SK-N-SH treated with all-trans-retinoic acid at 6 μM for 48 hours (cell line): ENCODE results near the gene SEPTIN7.

Experiments used
- ATAC-seq: fragments of 200-7000 bp; cut with Tn5 transposase; 3 replicates; pipeline ENCODE4 v1.9.1; 2020; ENCODE audit warnings: mild to moderate bottlenecking, moderate library complexity
- BACH2 ChIP-seq: fragments of 250-450 bp; sonication (Bioruptor Pico); IDR thresholded peaks from 2 replicates; pipeline ENCODE4 v1.9.0; 2021; ENCODE audit warnings: mild to moderate bottlenecking, borderline replicate concordance
- CREB5 ChIP-seq: fragments of 250-450 bp; sonication (Bioruptor Pico); IDR thresholded peaks from 2 replicates; pipeline ENCODE4 v1.5.1; 2020; ENCODE audit warnings: low read depth, mild to moderate bottlenecking, moderate library complexity
- CSRNP3 ChIP-seq: fragments of 250-450 bp; sonication (Bioruptor Pico); IDR thresholded peaks from 2 replicates; pipeline ENCODE4 v1.5.1; 2021; ENCODE audit warnings: mild to moderate bottlenecking, moderate library complexity
- ESRRG ChIP-seq: fragments of 250-450 bp; sonication (Bioruptor Pico); IDR thresholded peaks from 2 replicates; pipeline ENCODE4 v1.6.1; 2021; ENCODE audit warnings: mild to moderate bottlenecking
- GLIS3 ChIP-seq: fragments of 250-450 bp; sonication (Bioruptor Pico); IDR thresholded peaks from 2 replicates; pipeline ENCODE4 v1.5.0; 2020; ENCODE audit warnings: mild to moderate bottlenecking, moderate library complexity
- ISL1 ChIP-seq: fragments of 250-450 bp; sonication (Bioruptor Pico); IDR thresholded peaks from 2 replicates; pipeline ENCODE4 v2.1.2; 2022; ENCODE audit warnings: mild to moderate bottlenecking, moderate library complexity
- OSR1 ChIP-seq: fragments of 250-450 bp; sonication (Bioruptor Pico); IDR thresholded peaks from 2 replicates; pipeline ENCODE4 v1.8.0; 2022; ENCODE audit warnings: moderate library complexity, mild to moderate bottlenecking, inconsistent platforms
- PATZ1 ChIP-seq: fragments of 250-450 bp; sonication (Bioruptor Pico); IDR thresholded peaks from 2 replicates; pipeline ENCODE4 v1.8.0; 2020; ENCODE audit warnings: mild to moderate bottlenecking, moderate library complexity, borderline replicate concordance
- POU6F1 ChIP-seq: fragments of 250-450 bp; sonication (Bioruptor Pico); IDR thresholded peaks from 2 replicates; pipeline ENCODE4 v1.8.0; 2021; ENCODE audit warnings: low read depth, mild to moderate bottlenecking, moderate library complexity, borderline replicate concordance
- PPARA ChIP-seq: fragments of 250-450 bp; sonication (Bioruptor Pico); IDR thresholded peaks from 2 replicates; pipeline ENCODE4 v1.5.0; 2020; ENCODE audit warnings: mild to moderate bottlenecking, borderline replicate concordance
- RARB ChIP-seq: fragments of 250-450 bp; sonication (Bioruptor Pico); IDR thresholded peaks from 2 replicates; pipeline ENCODE4 v1.8.0; 2021; ENCODE audit warnings: mild to moderate bottlenecking, moderate library complexity
- SNAI2 ChIP-seq: fragments of 250-450 bp; sonication (Bioruptor Pico); IDR thresholded peaks from 2 replicates; pipeline ENCODE4 v1.5.0; 2020; ENCODE audit warnings: mild to moderate bottlenecking, moderate library complexity
- TCF4 ChIP-seq: fragments of 250-450 bp; sonication (Bioruptor Pico); IDR thresholded peaks from 2 replicates; pipeline ENCODE4 v1.8.0; 2021; ENCODE audit warnings: mild to moderate bottlenecking, moderate library complexity, borderline replicate concordance
- TOX ChIP-seq: fragments of 250-450 bp; sonication (Bioruptor Pico); IDR thresholded peaks from 2 replicates; pipeline ENCODE4 v1.8.0; 2021; ENCODE audit warnings: mild to moderate bottlenecking, moderate library complexity, borderline replicate concordance
- ZC3H10 ChIP-seq: fragments of 250-450 bp; sonication (Bioruptor Pico); IDR thresholded peaks from 2 replicates; pipeline ENCODE4 v1.5.1; 2021; ENCODE audit warnings: mild to moderate bottlenecking, moderate library complexity
- ZFP3 ChIP-seq: fragments of 250-450 bp; sonication (Bioruptor Pico); IDR thresholded peaks from 2 replicates; pipeline ENCODE4 v1.5.0; 2020; ENCODE audit warnings: mild to moderate bottlenecking, moderate library complexity
- ZFP30 ChIP-seq: fragments of 450-650 bp; formaldehyde crosslinking; IDR thresholded peaks from 2 replicates; pipeline ENCODE4 v1.5.0; 2022; ENCODE audit warnings: mild to moderate bottlenecking, moderate library complexity
- ZNF565 ChIP-seq: fragments of 450-650 bp; formaldehyde crosslinking; conservative IDR thresholded peaks from 2 replicates; pipeline ENCODE4 v1.5.0; 2020; ENCODE audit warnings: low read depth, mild to moderate bottlenecking, moderate library complexity
- ZNF70 ChIP-seq: fragments of 450-650 bp; formaldehyde crosslinking; IDR thresholded peaks from 2 replicates; pipeline ENCODE4 v1.5.0; 2020; ENCODE audit warnings: mild to moderate bottlenecking, moderate library complexity
- ZNF8 ChIP-seq: fragments of 450-650 bp; formaldehyde crosslinking; IDR thresholded peaks from 2 replicates; pipeline ENCODE4 v1.5.0; 2020; ENCODE audit warnings: mild to moderate bottlenecking, moderate library complexity

Gene SEPTIN7

GRCh38 chr7:35784332-35784731 is 16.5 kb upstream of the SEPTIN7 start (continued):
- TF ChIP-seq POU6F1 (CRISPR knock-in tag), result no peak

GRCh38 chr7:35785250-35785649 is 15.6 kb upstream of the SEPTIN7 start:
- no peak for TF ChIP-seq ZC3H10 (CRISPR knock-in tag)
- no peak for TF ChIP-seq PPARA (CRISPR knock-in tag)
- TF ChIP-seq CSRNP3 (CRISPR knock-in tag), result no peak
- no peak for ATAC-seq

GRCh38 chr7:35787925-35788324 is 12.9 kb upstream of the SEPTIN7 start:
- no peak for TF ChIP-seq ZNF8 (CRISPR knock-in tag)
- TF ChIP-seq RARB (CRISPR knock-in tag), result no peak
- TF ChIP-seq ZNF70 (CRISPR knock-in tag), result no peak
- no peak for TF ChIP-seq ZNF565
- no peak for TF ChIP-seq TCF4 (CRISPR knock-in tag)
- TF ChIP-seq, all 23 proteins: peak for 0
- ATAC-seq, result no peak

- no peak for TF ChIP-seq ZNF565
- TF ChIP-seq ZC3H10 (CRISPR knock-in tag), result no peak
- no peak for TF ChIP-seq TOX (CRISPR knock-in tag)
- TF ChIP-seq BACH2 (CRISPR knock-in tag), result no peak
- ATAC-seq, result peak; percentile 30; the same call in 2 of the 3 replicates
Measured at GRCh38 chr7:35792472-35792871, 8.4 kb upstream of the SEPTIN7 start.

GRCh38 chr7:35792873-35793489 is 7.9 kb upstream of the SEPTIN7 start:
- TF ChIP-seq ZFP3 (CRISPR knock-in tag) (peak; percentile 53; the same call in 1 of the 2 replicates), SNAI2 (0 out of 2 replicates have a peak, but pooled peaks have one; percentile 34), ESRRG (CRISPR knock-in tag) (no peak), ISL1 (CRISPR knock-in tag) (0 out of 2 replicates have a peak, but pooled peaks have one; percentile 3), CSRNP3 (CRISPR knock-in tag) (no peak)

GRCh38 chr7:35797311-35797710 is 3.5 kb upstream of the SEPTIN7 start:
- TF ChIP-seq ZFP3 (CRISPR knock-in tag) (no peak), TOX (CRISPR knock-in tag) (no peak), ZFP30 (CRISPR knock-in tag) (no peak), SNAI2 (no peak), ZC3H10 (CRISPR knock-in tag) (no peak), PPARA (CRISPR knock-in tag) (no peak), RARB (CRISPR knock-in tag) (no peak), ISL1 (CRISPR knock-in tag) (no peak), PATZ1 (no peak), GLIS3 (CRISPR knock-in tag) (no peak), OSR1 (no peak), CREB5 (CRISPR knock-in tag) (no peak), POU6F1 (CRISPR knock-in tag) (no peak)
- TF ChIP-seq, all 23 proteins: peak for 0
- no peak for ATAC-seq

More at GRCh38 chr7:35792873-35793489, 7.9 kb upstream of the SEPTIN7 start:
- ATAC-seq, result peak; percentile 65
